Smooth muscle cell (in vitro differentiated cells): Measurements from ENCODE around the gene PHF12. TPM values are rescaled to one million over a fixed set of nuclear protein-coding genes. Genes with fewer than 3 reads are reported as not detected.

Source experiments
- DNase-seq: peaks from one replicate; lab custom pipeline; 2025; ENCODE audit not compliant: unreplicated experiment; lab: John Stamatoyannopoulos, UW
- H2AFZ ChIP-seq: fragments of 200-600 bp; sonication (generic); 2 replicates; pipeline ENCODE4 v1.6.0; 2016; ENCODE audit warnings: antibody characterized with exemption, low read depth, mild to moderate bottlenecking
- H3F3A ChIP-seq: fragments of 200-600 bp; sonication (generic); 2 replicates; pipeline ENCODE4 v1.6.0; 2017; ENCODE audit warnings: antibody characterized with exemption, low read depth
- H3K27ac ChIP-seq: fragments of 200-600 bp; sonication (generic); 2 replicates; pipeline ENCODE4 v1.5.1; 2016; ENCODE audit warnings: low read depth, mild to moderate bottlenecking
- H3K27me3 ChIP-seq: fragments of 200-600 bp; sonication (generic); 2 replicates; pipeline ENCODE4 v1.6.1; 2016; ENCODE audit warnings: low read depth, mild to moderate bottlenecking
- H3K36me3 ChIP-seq: fragments of 200-600 bp; sonication (generic); 2 replicates; pipeline ENCODE4 v1.5.1; 2016; ENCODE audit warnings: low read depth
- H3K4me1 ChIP-seq: fragments of 200-600 bp; sonication (generic); 2 replicates; pipeline ENCODE4 v1.5.1; 2016; ENCODE audit warnings: low read depth
- H3K4me2 ChIP-seq: fragments of 200-600 bp; sonication (generic); 2 replicates; pipeline ENCODE4 v1.6.0; 2016; ENCODE audit warnings: mild to moderate bottlenecking
- H3K4me3 ChIP-seq: fragments of 200-600 bp; sonication (generic); 2 replicates; pipeline ENCODE4 v1.5.1; 2016; ENCODE audit warnings: mild to moderate bottlenecking
- H3K79me2 ChIP-seq: fragments of 200-600 bp; sonication (generic); 2 replicates; pipeline ENCODE4 v1.6.0; 2016; ENCODE audit warnings: low read depth, mild to moderate bottlenecking
- H3K9ac ChIP-seq: fragments of 200-600 bp; sonication (generic); 2 replicates; pipeline ENCODE4 v1.6.0; 2016; ENCODE audit warnings: low read depth
- H3K9me3 ChIP-seq: fragments of 200-600 bp; sonication (generic); replicated peaks from 2 replicates; pipeline ENCODE4 v1.5.1; 2016; ENCODE audit warnings: low read depth
- H4K20me1 ChIP-seq: fragments of 200-600 bp; sonication (generic); 2 replicates; pipeline ENCODE4 v1.6.0; 2016; ENCODE audit warnings: low read depth
- CTCF ChIP-seq: fragments of 200-600 bp; sonication (generic); IDR thresholded peaks from 2 replicates; pipeline ENCODE4 v1.5.1; 2017; ENCODE audit warnings: borderline replicate concordance, mild to moderate bottlenecking, antibody characterized with exemption; ENCODE audit not compliant: insufficient read depth, poor library complexity, severe bottlenecking
- WGBS: methylation state at CpG from one replicate; pipeline ENCODE4 v1.1.7; 2016; ENCODE audit warnings: low lambda C conversion rate; 5-methylcytosine and 5-hydroxymethylcytosine counted together
- polyA plus RNA-seq: library from polyadenylated mRNA; unstranded; fragments of >200 nt; fragmentation: Nextera tagmentation; extraction: Ambion mirVana; gene quantifications from 2 replicates; pipeline ENCODE4 v1.2.1, GENCODE V29; 2016
- total RNA-seq: library from RNA; depleted of rRNA; stranded (reverse); fragments of >200 nt; gene quantifications from 2 replicates; pipeline ENCODE4 v1.2.3, GENCODE V29; 2014

Gene PHF12
- total and polyA plus RNA-seq, 2 experiments from 2014 or later = 14.0 to 18.9 TPM

- Histone ChIP-seq H3K4me2 (no peak overlapping the region), H3K27ac (no peak overlapping the region), H3F3A (peaks cover 29% of the 10 kb centered on the region), H3K79me2 (peaks cover 12% of the 10 kb centered on the region), H4K20me1 (peaks cover 16% of the 10 kb centered on the region), H3K27me3 (no peaks in the 10 kb centered on the region), H2AFZ (no peak overlapping the region), H3K4me1 (peaks cover 13% of the 10 kb centered on the region), H3K4me3 (no peak overlapping the region), H3K36me3 (no peaks in the 10 kb centered on the region), H3K9ac (no peak overlapping the region), H3K9me3 (no peaks in the 10 kb centered on the region)
- no peak for TF ChIP-seq CTCF
- no peak for DNase-seq
- WGBS = 96% methylated on average over 5 of the region's 5 CpGs
Observed at GRCh38 chr17:28899212-28899815, 52.0 kb downstream of the PHF12 start.

- H2AFZ ChIP-seq = no peak overlapping the region
- H3K27me3 ChIP-seq = no peaks in the 10 kb centered on the region
- peaks cover 19% of the 10 kb centered on the region for H3K79me2 ChIP-seq
- H3K9me3 ChIP-seq = no peaks in the 10 kb centered on the region
- H3K4me3 ChIP-seq = no peak overlapping the region
- WGBS = 86% methylated on average over 12 of the region's 12 CpGs
- peaks cover 13% of the 10 kb centered on the region for H3K4me1 ChIP-seq
- no peak overlapping the region for H3K4me2 ChIP-seq
- DNase-seq = no peak
- H3K27ac ChIP-seq = no peak overlapping the region
- H3F3A ChIP-seq = peaks cover 22% of the 10 kb centered on the region
- H3K9ac ChIP-seq = no peak overlapping the region
- peaks cover 16% of the 10 kb centered on the region for H4K20me1 ChIP-seq
- no peak for TF ChIP-seq CTCF
- no peaks in the 10 kb centered on the region for H3K36me3 ChIP-seq
Observed at GRCh38 chr17:28898527-28898955, 52.8 kb downstream of the PHF12 start.

- Histone ChIP-seq H3K4me2 (peak overlapping the region; percentile 99), H3K79me2 (peaks cover 19% of the 10 kb centered on the region), H2AFZ (peak overlapping the region; percentile 98), H3K9me3 (no peaks in the 10 kb centered on the region), H3K36me3 (no peaks in the 10 kb centered on the region), H3F3A (peaks cover 16% of the 10 kb centered on the region), H3K4me1 (peaks cover 13% of the 10 kb centered on the region), H4K20me1 (peaks cover 11% of the 10 kb centered on the region), H3K27me3 (no peaks in the 10 kb centered on the region), H3K27ac (no peak overlapping the region), H3K9ac (peak overlapping the region; percentile 28), H3K4me3 (peak overlapping the region; percentile 94)
- 43% methylated on average over 18 of the region's 23 CpGs for WGBS
- TF ChIP-seq CTCF = no peak
- no peak for DNase-seq
Observed at GRCh38 chr17:28897769-28898526, 53.4 kb downstream of the PHF12 start.
